Measurements from ENCODE around the gene CRYBG2.
A peak's percentile ranks its signal among the peaks of the same experiment; 100 is the strongest.

Gene CRYBG2

GRCh38 chr1:26370591-26371382 lies 16.9 kb upstream of the CRYBG2 start:
- no peak for DNase-seq

GRCh38 chr1:26368486-26368885 lies 14.6 kb upstream of the CRYBG2 start:
- no peak for DNase-seq

- DNase-seq: no peak
Measured at GRCh38 chr1:26368006-26368405, 14.1 kb upstream of the CRYBG2 start.

GRCh38 chr1:26367441-26367840 lies 13.5 kb upstream of the CRYBG2 start:
- no peak for DNase-seq

GRCh38 chr1:26364956-26365355 lies 11.0 kb upstream of the CRYBG2 start:
- no peak for DNase-seq

GRCh38 chr1:26363549-26364448 lies 9.9 kb upstream of the CRYBG2 start:
- peak; percentile 70 for DNase-seq

GRCh38 chr1:26362331-26362730 lies 8.4 kb upstream of the CRYBG2 start:
- no peak for DNase-seq

GRCh38 chr1:26361605-26362122 lies 7.7 kb upstream of the CRYBG2 start:
- no peak for DNase-seq

GRCh38 chr1:26360807-26361604 lies 7.1 kb upstream of the CRYBG2 start:
- no peak for DNase-seq

- no peak for DNase-seq
Measured at GRCh38 chr1:26359981-26360806, 6.3 kb upstream of the CRYBG2 start.

- no peak for DNase-seq
Measured at GRCh38 chr1:26358411-26359384, 4.8 kb upstream of the CRYBG2 start.

- no peak for DNase-seq
Measured at GRCh38 chr1:26357121-26357602, 3.2 kb upstream of the CRYBG2 start.

GRCh38 chr1:26356106-26356505 lies 2.2 kb upstream of the CRYBG2 start:
- DNase-seq: no peak

GRCh38 chr1:26354972-26355371 lies 1.0 kb upstream of the CRYBG2 start:
- no peak for DNase-seq

- no peak for DNase-seq
Measured at GRCh38 chr1:26353210-26353859, 595 bp downstream of the CRYBG2 start.

- no peak for DNase-seq
Measured at GRCh38 chr1:26352338-26352679, 1.6 kb downstream of the CRYBG2 start.

GRCh38 chr1:26351590-26352337 lies 2.2 kb downstream of the CRYBG2 start:
- DNase-seq: no peak

- DNase-seq: no peak
Measured at GRCh38 chr1:26350701-26351589, 3.0 kb downstream of the CRYBG2 start.
